ENCODE measurements around the gene TIGIT.

GRCh38 chr3:114351123-114351821 lies 57.4 kb downstream of the TIGIT start:
- TF ChIP-seq CTCF (IDR thresholded peaks at IDR 0.05) (no peak), EP300 (IDR thresholded peaks at IDR 0.05) (no peak), POLR2A (IDR thresholded peaks at IDR 0.05) (no peak)

Data from ovary (tissue), 3 donors.